ENCODE results near the gene AFG1L. TPM values are rescaled to one million over a fixed set of nuclear protein-coding genes. Genes with fewer than 3 reads are reported as not detected.

The AFG1L gene
- total and polyA plus RNA-seq, 4 donors = 2.7 to 2.8 (median 2.7) TPM

- no peaks in the 10 kb centered on the region for H3K36me3 ChIP-seq (ENCODE audit: control insufficient read depth in 4 of 4, insufficient read depth in 3 of 4, low read depth in 1 of 4, low read length in 3 of 4)
- no peaks in the 10 kb centered on the region for H3K4me1 ChIP-seq (ENCODE audit: control insufficient read depth in 4 of 4, insufficient read depth in 4 of 4, low read length in 3 of 4)
- no peak overlapping the region for H3K9ac ChIP-seq (ENCODE audit: low read depth in 1 of 2, low read length in 2 of 2)
- no peak for TF ChIP-seq HNF4G (IDR thresholded peaks at IDR 0.05)
- TF ChIP-seq HNF4A (conservative IDR thresholded peaks at IDR 0.05) = no peak
- TF ChIP-seq YY1 (IDR thresholded peaks at IDR 0.05) = no peak
- TF ChIP-seq CTCF (IDR thresholded peaks at IDR 0.05; ENCODE audit: low read depth, low read length, missing input control) = no peak
- TF ChIP-seq EGR1 (IDR thresholded peaks at IDR 0.05; ENCODE audit: low read depth in 2 of 2) = no peak
- TF ChIP-seq ATF3 (IDR thresholded peaks at IDR 0.05) = no peak
- TF ChIP-seq MAX (IDR thresholded peaks at IDR 0.05) = no peak
- TF ChIP-seq TAF1 (conservative IDR thresholded peaks at IDR 0.05) = no peak
- no peak for TF ChIP-seq FOXA2 (IDR thresholded peaks at IDR 0.05)
- no peak for TF ChIP-seq NR2F2 (IDR thresholded peaks at IDR 0.05)
- no peak for TF ChIP-seq GABPA (IDR thresholded peaks at IDR 0.05 in 1 of 2, conservative IDR thresholded peaks at IDR 0.05 in 1 of 2)
- no peak for TF ChIP-seq SP1 (IDR thresholded peaks at IDR 0.05)
- TF ChIP-seq RAD21 (IDR thresholded peaks at IDR 0.05) = no peak
- no peak for TF ChIP-seq REST (IDR thresholded peaks at IDR 0.05)
- no peak for TF ChIP-seq ZBTB33 (IDR thresholded peaks at IDR 0.05)
- TF ChIP-seq FOXA1 (IDR thresholded peaks at IDR 0.05) = no peak
- TF ChIP-seq RXRA (IDR thresholded peaks at IDR 0.05) = no peak
- TF ChIP-seq JUND (IDR thresholded peaks at IDR 0.05) = no peak
- DNase-seq (ENCODE audit: low spot score) = no peak
- no peak overlapping the region for H3K4me3 ChIP-seq (ENCODE audit: low read depth in 1 of 3, low read length in 3 of 3)
- 99% methylated on average over 2 of the region's 2 CpGs for WGBS
- no peaks in the 10 kb centered on the region for H3K9me3 ChIP-seq (ENCODE audit: control insufficient read depth in 4 of 4, low read length in 3 of 4)
- no peaks in the 10 kb centered on the region for H3K27me3 ChIP-seq (ENCODE audit: control insufficient read depth in 4 of 4, insufficient read depth in 4 of 4, low read length in 3 of 4)
- H3K27ac ChIP-seq (ENCODE audit: low read depth in 1 of 2, low read length in 2 of 2) = no peak overlapping the region
Measured at GRCh38 chr6:108432143-108432542, 137.3 kb downstream of the AFG1L start.

Measured in liver (tissue), 9 donors.